ENCODE data around the gene ZNF630.

GRCh38 chrX:48022100-48022499 is 49.3 kb downstream of the ZNF630 start:
- TF ChIP-seq CTCF (IDR thresholded peaks at IDR 0.05; ENCODE audit: control extremely low read depth in 1 of 3, insufficient read depth in 1 of 3, low read depth in 1 of 3, low read length in 3 of 3), result no peak
- no peak for TF ChIP-seq POLR2A (IDR thresholded peaks at IDR 0.05; ENCODE audit: control extremely low read depth in 1 of 2, low read depth in 2 of 2, low read length in 2 of 2)
- no peak for TF ChIP-seq SIN3A (conservative IDR thresholded peaks at IDR 0.05 in 1 of 2, IDR thresholded peaks at IDR 0.05 in 1 of 2; ENCODE audit: low read depth in 1 of 2, low read length in 2 of 2)
- no peak for TF ChIP-seq ATF3 (IDR thresholded peaks at IDR 0.05; ENCODE audit: insufficient read depth, low read depth, low read length)
- TF ChIP-seq CEBPB (IDR thresholded peaks at IDR 0.05; ENCODE audit: low read depth, low read length), result no peak
- TF ChIP-seq EGR1 (IDR thresholded peaks at IDR 0.05; ENCODE audit: borderline replicate concordance, low read depth, low read length), result no peak
- no peak for TF ChIP-seq HDAC2 (IDR thresholded peaks at IDR 0.05; ENCODE audit: borderline replicate concordance in 1 of 2, low read depth in 2 of 2, low read length in 2 of 2)
- TF ChIP-seq TBP (IDR thresholded peaks at IDR 0.05; ENCODE audit: low read depth, low read length), result no peak
- TF ChIP-seq MAFK (IDR thresholded peaks at IDR 0.05; ENCODE audit: low read depth, low read length), result no peak

All from H1 (cell line).